Endothelial cell of umbilical vein (primary cell): ENCODE data around the gene GSDME. TPM values are rescaled to one million over a fixed set of nuclear protein-coding genes. Genes with fewer than 3 reads are reported as not detected.

Source experiments
- BruUV-seq: library from RNA; stranded (reverse); fragments of 400-500 nt; replicated peaks from 2 replicates; lab custom pipeline; 2021; lab: Mats Ljungman, UMichigan
- CTCF ChIA-PET: fragments of 300-600, 350-600 bp; sonication (Branson Sonifier 250); formaldehyde crosslinking; loops from one replicate; lab custom pipeline; 2021; ENCODE audit warnings: antibody characterized with exemption, inconsistent platforms; lab: Charles Lee
- POLR2A ChIA-PET: fragments of 300-600, 350-600 bp; sonication (Branson Sonifier 250); formaldehyde crosslinking; loops from one replicate; lab custom pipeline; 2021; ENCODE audit warnings: antibody characterized with exemption, inconsistent platforms; lab: Charles Lee
- DNase-seq: peaks from one replicate; pipeline ENCODE4 v3.0.0-alpha.2; 2011; ENCODE audit warnings: low read depth, low spot score
- FAIRE-seq: peaks from 2 replicates; lab custom pipeline; 2011; peaks lifted over from hg19 to GRCh38; lab: Jason Lieb, UNC
- H2AFZ ChIP-seq: 2 replicates; pipeline ENCODE4 v1.6.0; 2012; ENCODE audit warnings: low read depth, low read length, control low read depth, inconsistent platforms
- H3K27ac ChIP-seq: 2 replicates; pipeline ENCODE4 v1.5.1; 2011; ENCODE audit warnings: low read depth, mild to moderate bottlenecking, control low read depth, low read length, moderate library complexity; ENCODE audit not compliant: insufficient read depth
- H3K27me3 ChIP-seq, 2 experiments: 2 replicates each; pipeline versions ENCODE4 v1.6.0 to v1.6.1; 2011; ENCODE audit warnings: low read length in 2 of 2, mixed read lengths in 1 of 2; ENCODE audit not compliant: control insufficient read depth in 2 of 2, insufficient read depth in 2 of 2
- H3K36me3 ChIP-seq, 2 experiments: 2 replicates in 1 of 2; 3 replicates in 1 of 2; pipeline ENCODE4 v1.5.1; 2011; ENCODE audit warnings: low read length in 2 of 2, mild to moderate bottlenecking in 1 of 2, moderate library complexity in 1 of 2; ENCODE audit not compliant: control insufficient read depth in 2 of 2, insufficient read depth in 2 of 2; ENCODE audit errors: extremely low read depth in 1 of 2
- H3K4me1 ChIP-seq: 3 replicates; pipeline ENCODE4 v1.5.1; 2011; ENCODE audit warnings: mild to moderate bottlenecking, low read length; ENCODE audit not compliant: control insufficient read depth, insufficient read depth; ENCODE audit errors: extremely low read depth
- H3K4me2 ChIP-seq: 2 replicates; pipeline ENCODE4 v1.6.1; 2011; ENCODE audit warnings: low read length, control low read depth, mixed read lengths; ENCODE audit not compliant: insufficient read depth
- H3K4me3 ChIP-seq, 3 experiments: fragments of 200-600 bp in 1 of 3; sonication (generic), shearing (Covaris generic) in 1 of 3; replicated peaks in 1 of 3; 2 replicates each; pipeline ENCODE4 v1.5.1; 2011 to 2016; ENCODE audit warnings: control low read depth in 3 of 3, low read length in 3 of 3, mild to moderate bottlenecking in 2 of 3, inconsistent platforms in 1 of 3, low read depth in 1 of 3, moderate library complexity in 1 of 3; ENCODE audit not compliant: insufficient read depth in 1 of 3
- H3K79me2 ChIP-seq: 2 replicates; pipeline ENCODE4 v1.6.0; 2012; ENCODE audit warnings: low read length, inconsistent platforms; ENCODE audit not compliant: control insufficient read depth, insufficient read depth
- H3K9ac ChIP-seq: replicated peaks from 2 replicates; pipeline ENCODE3; 2011; ENCODE audit warnings: low read length, control low read depth; ENCODE audit not compliant: insufficient read depth; ENCODE audit errors: extremely low read depth
- H3K9me1 ChIP-seq: replicated peaks from 3 replicates; pipeline ENCODE4 v1.6.0; 2011; ENCODE audit warnings: mild to moderate bottlenecking, low read length; ENCODE audit not compliant: control insufficient read depth, insufficient read depth; ENCODE audit errors: extremely low read depth
- H3K9me3 ChIP-seq: replicated peaks from 2 replicates; pipeline ENCODE4 v1.5.1; 2012; ENCODE audit warnings: low read length, inconsistent platforms; ENCODE audit not compliant: control insufficient read depth, insufficient read depth
- H4K20me1 ChIP-seq: replicated peaks from 2 replicates; pipeline ENCODE3; 2011; ENCODE audit warnings: mild to moderate bottlenecking, low read length; ENCODE audit not compliant: control insufficient read depth, insufficient read depth; ENCODE audit errors: extremely low read depth
- EZH2 ChIP-seq: IDR thresholded peaks from 2 replicates; pipeline ENCODE4 v1.6.1; 2012; ENCODE audit warnings: borderline replicate concordance, low read depth, mild to moderate bottlenecking, moderate library complexity, low read length, inconsistent platforms; ENCODE audit not compliant: severe bottlenecking
- FOS ChIP-seq: IDR thresholded peaks from 2 replicates; pipeline ENCODE4 v1.6.1; 2011; ENCODE audit warnings: mild to moderate bottlenecking, low read length, moderate library complexity, borderline replicate concordance; ENCODE audit not compliant: insufficient read depth
- GATA2 ChIP-seq: IDR thresholded peaks from 2 replicates; pipeline ENCODE4 v1.7.0; 2011; ENCODE audit warnings: low read depth, mild to moderate bottlenecking, moderate library complexity, mixed read lengths, low read length; ENCODE audit not compliant: insufficient read length, insufficient read depth
- MYC ChIP-seq: IDR thresholded peaks from one replicate; pipeline ENCODE4 v1.6.1; 2011; ENCODE audit warnings: mild to moderate bottlenecking, low read depth, low read length
- POLR2A ChIP-seq: IDR thresholded peaks from 2 replicates; pipeline ENCODE4 v1.6.1; 2012; ENCODE audit warnings: low read depth, mild to moderate bottlenecking, control low read depth, low read length
- dilution Hi-C: fragments of 300-500 bp; cut with MboI; formaldehyde crosslinking; loops from one replicate; pipeline ENCODE4 v1.15.0; 2019; ENCODE audit warnings: low sequenced_read_pairs; ENCODE audit not compliant: extremely low pct_ligation_motif_present
- intact Hi-C: fragments of 100-400 bp; cut with micrococcal nuclease; formaldehyde crosslinking; loops from one replicate; pipeline ENCODE4 v1.10.0; 2022
- polyA plus RNA-seq, 4 experiments: library from polyadenylated mRNA; depleted of rRNA in 3 of 4; stranded (reverse) in 3 of 4; unstranded in 1 of 4; fragments of >200 nt; gene quantifications; 2 replicates each; pipeline versions ENCODE4 v1.2.1 to v1.2.3, GENCODE V29; 2011 to 2012; ENCODE audit warnings: missing spikeins in 1 of 4
- total RNA-seq: library from RNA; stranded (reverse); gene quantifications from 2 replicates; pipeline ENCODE4 v1.2.3, GENCODE V29; 2021
- TF ChIP-seq, protein P1 (sequence below), 2 donors: IDR thresholded peaks; 1 replicate in 1 of 2; 2 replicates in 1 of 2; pipeline ENCODE4 v1.5.1; 2011; ENCODE audit warnings: low read length in 2 of 2, mild to moderate bottlenecking in 2 of 2, moderate library complexity in 2 of 2, control low read depth in 1 of 2, inconsistent platforms in 1 of 2, low read depth in 1 of 2; ENCODE audit not compliant: insufficient read depth in 1 of 2; ENCODE audit errors: extremely low read depth in 1 of 2

Gene GSDME
- total and polyA plus RNA-seq, 2 donors (not counting 3 experiments of a cell fraction or from before 2014, with no cell fraction given): 21.1 to 23.4 TPM

DNA sequence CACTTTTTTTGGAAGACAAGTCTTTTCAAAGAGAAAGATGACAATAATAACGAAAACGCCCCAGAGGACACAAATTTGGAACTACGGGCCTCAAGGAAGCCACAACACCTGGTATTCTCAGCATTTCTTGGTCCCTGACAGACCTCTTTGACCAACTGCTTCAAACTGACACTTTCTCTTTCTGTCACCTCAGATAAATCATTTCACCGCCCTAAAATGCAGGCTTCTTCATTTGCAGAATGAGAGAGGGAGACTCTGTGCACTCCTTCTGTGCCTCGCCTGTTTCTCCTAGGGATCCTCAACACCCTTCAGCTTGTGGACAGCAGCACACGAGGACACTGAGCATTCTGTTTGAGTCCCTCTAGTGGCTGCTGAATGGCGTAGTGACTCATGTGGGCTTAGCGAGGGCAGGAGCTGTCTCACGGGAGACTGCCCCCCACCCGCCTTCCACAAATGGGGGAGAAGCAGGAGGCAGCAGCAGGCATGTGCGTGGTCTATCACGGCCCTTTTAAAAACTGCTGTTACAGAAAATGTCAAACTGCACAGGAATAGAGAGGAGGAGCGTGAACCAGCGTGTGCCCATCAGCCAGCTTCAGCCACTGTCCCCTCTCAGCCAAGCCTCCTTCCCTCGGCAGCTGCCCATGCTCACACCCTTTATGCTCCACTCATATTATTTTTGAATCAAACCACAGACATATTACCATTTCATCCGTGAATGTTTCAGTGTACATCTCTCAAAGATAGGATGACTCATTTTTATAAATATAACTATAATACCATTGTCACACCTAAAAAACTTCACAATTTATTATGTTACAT lies 41.4 kb downstream of the GSDME start:
- DNase-seq: peak; percentile 28
- no peaks in the 10 kb centered on the region for H3K9me1 ChIP-seq
- no peaks in the 10 kb centered on the region for H3K27me3 ChIP-seq
- no peak overlapping the region for H2AFZ ChIP-seq
- no peaks in the 10 kb centered on the region for H3K9me3 ChIP-seq
- intact Hi-C loops (no loop called here), dilution Hi-C loops (no loop called here)
- no peaks in the 10 kb centered on the region for H3K4me1 ChIP-seq
- no peaks in the 10 kb centered on the region for H3K36me3 ChIP-seq
- no peak for FAIRE-seq
- no peak overlapping the region for H3K9ac ChIP-seq
- no peaks in the 10 kb centered on the region for H4K20me1 ChIP-seq
- TF ChIP-seq GATA2 (no peak), MYC (no peak), FOS (no peak), EZH2 (no peak), POLR2A (no peak)
- TF ChIP-seq, protein P1, sequence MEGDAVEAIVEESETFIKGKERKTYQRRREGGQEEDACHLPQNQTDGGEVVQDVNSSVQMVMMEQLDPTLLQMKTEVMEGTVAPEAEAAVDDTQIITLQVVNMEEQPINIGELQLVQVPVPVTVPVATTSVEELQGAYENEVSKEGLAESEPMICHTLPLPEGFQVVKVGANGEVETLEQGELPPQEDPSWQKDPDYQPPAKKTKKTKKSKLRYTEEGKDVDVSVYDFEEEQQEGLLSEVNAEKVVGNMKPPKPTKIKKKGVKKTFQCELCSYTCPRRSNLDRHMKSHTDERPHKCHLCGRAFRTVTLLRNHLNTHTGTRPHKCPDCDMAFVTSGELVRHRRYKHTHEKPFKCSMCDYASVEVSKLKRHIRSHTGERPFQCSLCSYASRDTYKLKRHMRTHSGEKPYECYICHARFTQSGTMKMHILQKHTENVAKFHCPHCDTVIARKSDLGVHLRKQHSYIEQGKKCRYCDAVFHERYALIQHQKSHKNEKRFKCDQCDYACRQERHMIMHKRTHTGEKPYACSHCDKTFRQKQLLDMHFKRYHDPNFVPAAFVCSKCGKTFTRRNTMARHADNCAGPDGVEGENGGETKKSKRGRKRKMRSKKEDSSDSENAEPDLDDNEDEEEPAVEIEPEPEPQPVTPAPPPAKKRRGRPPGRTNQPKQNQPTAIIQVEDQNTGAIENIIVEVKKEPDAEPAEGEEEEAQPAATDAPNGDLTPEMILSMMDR (IDR thresholded peaks at IDR 0.05; ENCODE audit: extremely low read depth in 1 of 2, insufficient read depth in 1 of 2, low read depth in 1 of 2, low read length in 2 of 2): peak; percentile 41 to 54
- no peaks in the 10 kb centered on the region for H3K79me2 ChIP-seq
- no TSS peak for BruUV-seq
- no peak overlapping the region for H3K4me2 ChIP-seq
- H3K4me3 ChIP-seq: no peak overlapping the region
- ChIA-PET POLR2A (no interaction called here), CTCF (interaction anchor here (0.5 to 1.9 kb wide), 17 partner anchors 11 to 780 kb away, joined by 3 to 11 read pairs (median 3); partner anchors contain the start of gene GSDME)
- no peak overlapping the region for H3K27ac ChIP-seq
